NCI-H524 (cell line): ENCODE measurements around the gene AAGAB.
"Not testable (repeated sequence)": the region's sequence is repeated elsewhere in the genome, so short reads cannot be mapped to it uniquely, and the experiment has no call there.

Experiments
- DNase-seq, 2 experiments: peaks; one replicate each; lab custom pipeline; 2025; lab: John Stamatoyannopoulos, UW

The AAGAB gene

GRCh38 chr15:67171471-67171870 lies 83.0 kb downstream of the AAGAB start:
- DNase-seq: no peak

GRCh38 chr15:67170143-67170925 lies 84.1 kb downstream of the AAGAB start:
- no peak for DNase-seq

GRCh38 chr15:67168694-67169093 lies 85.8 kb downstream of the AAGAB start:
- DNase-seq: no peak

- no peak for DNase-seq
These were observed 87.4 kb downstream of the AAGAB start for GRCh38 chr15:67167091-67167490.

- DNase-seq: no peak
These were observed 88.0 kb downstream of the AAGAB start for GRCh38 chr15:67166280-67167009.

DNA sequence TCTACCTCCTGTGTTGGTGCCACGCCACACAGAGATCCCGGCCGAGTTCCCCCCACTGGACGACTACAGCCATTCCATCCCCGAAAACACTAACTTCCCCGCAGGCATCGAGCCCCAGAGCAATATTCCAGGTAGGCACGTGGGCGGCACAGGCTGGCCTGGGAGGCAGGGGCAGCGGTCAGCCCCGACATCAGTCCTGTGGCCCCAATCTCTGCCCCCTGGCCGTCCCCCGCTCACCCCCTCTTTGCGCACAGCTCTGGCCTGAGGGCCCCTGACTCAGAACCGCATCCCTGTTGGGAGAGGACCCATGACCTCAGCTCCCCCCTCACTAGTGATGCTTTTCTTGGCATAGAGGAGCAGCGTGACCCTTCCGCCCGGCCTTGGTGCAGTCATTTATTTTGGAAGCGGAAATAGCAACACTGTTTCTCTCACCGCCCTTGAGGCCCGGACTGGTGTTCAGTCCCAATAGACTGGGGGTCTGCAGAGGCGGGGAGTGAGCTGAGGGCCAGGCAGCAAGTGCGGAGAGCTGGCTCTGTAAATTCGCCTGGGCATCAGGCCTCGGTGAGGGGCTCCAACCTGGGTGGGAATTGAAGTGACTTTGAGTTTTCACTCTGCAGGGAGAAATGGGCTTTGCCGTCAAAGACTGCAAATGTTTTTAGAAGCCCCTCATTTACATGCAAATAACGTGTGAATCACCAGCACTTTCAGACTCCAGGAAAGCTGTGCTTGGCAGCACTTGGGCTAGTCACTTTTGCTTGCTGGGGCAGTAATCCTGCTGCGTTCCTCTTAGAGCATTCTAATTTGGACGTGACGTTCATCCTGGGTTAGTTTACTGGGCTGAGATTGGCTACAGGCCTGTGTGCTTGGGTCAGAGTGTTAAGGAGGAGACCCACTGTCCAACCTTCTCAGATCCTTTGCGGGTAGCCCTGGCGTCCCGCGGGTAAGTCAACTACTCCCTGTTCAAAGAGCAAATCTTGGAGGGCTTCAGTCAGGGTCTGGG lies 88.9 kb downstream of the AAGAB start:
- DNase-seq: no peak

- DNase-seq: no peak
These were observed 89.6 kb downstream of the AAGAB start for GRCh38 chr15:67164811-67165253.

- no peak for DNase-seq
These were observed 90.1 kb downstream of the AAGAB start for GRCh38 chr15:67164401-67164791.

- DNase-seq: no peak
These were observed 91.3 kb downstream of the AAGAB start for GRCh38 chr15:67163180-67163579.

GRCh38 chr15:67161881-67162280 lies 92.6 kb downstream of the AAGAB start:
- no peak for DNase-seq

- DNase-seq: no peak
These were observed 93.0 kb downstream of the AAGAB start for GRCh38 chr15:67161412-67161811.

GRCh38 chr15:67158367-67158766 lies 96.1 kb downstream of the AAGAB start:
- DNase-seq: no peak

- no peak for DNase-seq
These were observed 96.8 kb downstream of the AAGAB start for GRCh38 chr15:67157521-67158252.

- no peak for DNase-seq
These were observed 97.6 kb downstream of the AAGAB start for GRCh38 chr15:67156834-67157233.

DNA sequence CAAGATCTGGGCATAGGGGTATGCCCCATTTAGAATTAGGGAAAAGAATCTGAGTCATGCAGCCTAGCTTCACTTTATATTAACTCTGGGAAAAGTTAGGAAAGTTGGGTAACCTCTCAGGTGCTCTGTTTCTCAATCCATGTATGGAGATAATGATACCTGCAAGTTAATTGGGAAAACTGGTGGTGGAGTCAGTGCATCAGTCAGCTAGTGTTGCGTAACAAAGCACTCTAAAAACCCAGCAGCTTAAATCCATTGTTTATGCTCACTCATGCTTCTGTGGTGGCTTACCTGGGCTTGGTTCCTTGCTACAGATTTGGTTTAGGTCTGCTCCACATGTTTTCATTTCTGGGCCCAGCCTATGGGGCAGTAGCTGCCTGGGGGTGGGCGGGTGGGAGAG lies 98.0 kb downstream of the AAGAB start:
- DNase-seq: no peak

DNA sequence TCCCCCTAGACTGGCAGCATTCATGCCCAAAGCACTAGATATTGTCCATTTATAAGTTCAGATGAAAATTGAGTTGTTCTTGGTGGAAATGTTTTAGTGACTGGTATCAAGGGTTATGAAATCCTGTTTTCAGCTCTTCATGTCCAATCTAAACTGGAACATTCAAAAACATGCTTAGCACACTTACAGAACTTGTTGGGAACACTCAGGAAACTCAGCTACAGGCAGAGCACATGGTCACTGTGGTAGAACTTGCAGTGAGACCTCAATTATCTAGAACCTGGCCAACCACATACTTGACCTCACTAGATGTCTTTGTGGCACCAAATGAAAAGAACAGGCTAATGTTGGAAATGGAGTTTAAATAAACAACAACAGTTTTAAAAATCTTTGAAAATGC lies 100.2 kb downstream of the AAGAB start:
- DNase-seq: no peak

- not testable (repeated sequence) for DNase-seq
These were observed 101.4 kb downstream of the AAGAB start for GRCh38 chr15:67153044-67153443.

DNA sequence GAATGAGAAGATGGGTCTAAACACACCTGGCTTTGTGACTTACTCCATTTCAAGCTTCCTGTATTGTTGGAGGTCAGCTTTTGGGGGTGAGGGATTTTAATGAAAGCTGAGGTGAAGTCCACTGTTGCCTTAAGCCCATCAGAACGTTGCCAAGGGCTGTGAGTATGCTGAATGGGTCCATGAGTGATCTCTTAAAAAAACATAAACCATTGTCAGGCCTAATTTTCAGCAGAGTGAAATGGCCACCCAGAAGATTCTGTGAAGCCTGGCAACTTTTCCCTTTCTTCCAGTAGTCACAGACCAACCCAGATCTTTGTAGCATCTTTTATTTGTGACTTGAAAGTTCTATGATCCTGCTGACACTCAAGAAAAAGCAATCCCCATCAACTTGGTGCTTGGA lies 102.0 kb downstream of the AAGAB start:
- DNase-seq: no peak
